ENCODE measurements around the gene DUSP28. TPM values are rescaled to one million over a fixed set of nuclear protein-coding genes. Genes with fewer than 3 reads are reported as not detected.
A peak's percentile ranks its signal among the peaks of the same experiment; 100 is the strongest.

DUSP28 gene
- total RNA-seq, 2 donors from 2014 or later = 1.4 to 2.8 TPM

GRCh38 chr2:240603081-240603835 is 43.1 kb downstream of the DUSP28 start:
- peaks cover 5% of the 10 kb centered on the region for H3K36me3 Mint-ChIP-seq (ENCODE audit: low read depth)
- WGBS, 2 experiments (ENCODE audit: insufficient coverage in 1 of 2, insufficient read length in 1 of 2) = 89 to 90% methylated on average over 13 to 22 of the region's 22 CpGs

GRCh38 chr2:240603846-240604245 is 43.7 kb downstream of the DUSP28 start:
- no peaks in the 10 kb centered on the region for H3K36me3 ChIP-seq (ENCODE audit: control insufficient read depth, insufficient read depth, low read length)
- TF ChIP-seq CTCF (conservative IDR thresholded peaks at IDR 0.05) = no peak
- Mint-ChIP-seq H3K4me3 (no peak overlapping the region), H3K36me3 (ENCODE audit: low read depth) (peaks cover 5% of the 10 kb centered on the region), H3K27ac (no peak overlapping the region), H3K9me3 (no peaks in the 10 kb centered on the region), H3K27me3 (ENCODE audit: insufficient read depth) (no peaks in the 10 kb centered on the region), H3K4me1 (no peaks in the 10 kb centered on the region)
- no peak for DNase-seq
- no peaks in the 10 kb centered on the region for H3K9me3 ChIP-seq (ENCODE audit: control insufficient read depth, low read length)
- H3K4me1 ChIP-seq (ENCODE audit: control insufficient read depth, insufficient read depth, low read length) = no peaks in the 10 kb centered on the region
- H3K9ac ChIP-seq (ENCODE audit: extremely low read depth, low read length, poor library complexity, severe bottlenecking) = no peak overlapping the region
- no peak overlapping the region for H3K27ac ChIP-seq (ENCODE audit: low read depth, low read length)
- H3K4me3 ChIP-seq (ENCODE audit: low read length) = no peak overlapping the region
- 88 to 94% methylated on average over 4 to 10 of the region's 10 CpGs for WGBS, 2 experiments (ENCODE audit: insufficient coverage in 1 of 2, insufficient read length in 1 of 2)
- H3K27me3 ChIP-seq (ENCODE audit: control insufficient read depth, insufficient read depth, low read length, poor library complexity, severe bottlenecking) = no peaks in the 10 kb centered on the region

More at GRCh38 chr2:240603081-240603835, 43.1 kb downstream of the DUSP28 start:
- H3K4me3 ChIP-seq (ENCODE audit: low read length) = no peak overlapping the region
- H3K4me1 Mint-ChIP-seq = no peaks in the 10 kb centered on the region
- H3K27me3 Mint-ChIP-seq (ENCODE audit: insufficient read depth) = no peaks in the 10 kb centered on the region
- no peak overlapping the region for H3K27ac Mint-ChIP-seq
- no peak overlapping the region for H3K4me3 Mint-ChIP-seq
- no peaks in the 10 kb centered on the region for H3K9me3 Mint-ChIP-seq
- H3K4me1 ChIP-seq (ENCODE audit: control insufficient read depth, insufficient read depth, low read length) = no peaks in the 10 kb centered on the region
- TF ChIP-seq CTCF (conservative IDR thresholded peaks at IDR 0.05) = no peak
- H3K9ac ChIP-seq (ENCODE audit: extremely low read depth, low read length, poor library complexity, severe bottlenecking) = no peak overlapping the region
- no peaks in the 10 kb centered on the region for H3K36me3 ChIP-seq (ENCODE audit: control insufficient read depth, insufficient read depth, low read length)
- no peaks in the 10 kb centered on the region for H3K27me3 ChIP-seq (ENCODE audit: control insufficient read depth, insufficient read depth, low read length, poor library complexity, severe bottlenecking)
- DNase-seq = no peak
- no peaks in the 10 kb centered on the region for H3K9me3 ChIP-seq (ENCODE audit: control insufficient read depth, low read length)
- H3K27ac ChIP-seq (ENCODE audit: low read depth, low read length) = no peak overlapping the region

GRCh38 chr2:240604291-240604938 is 44.3 kb downstream of the DUSP28 start:
- Mint-ChIP-seq H3K27ac (no peak overlapping the region), H3K4me3 (no peak overlapping the region), H3K4me1 (no peaks in the 10 kb centered on the region), H3K9me3 (no peaks in the 10 kb centered on the region), H3K27me3 (ENCODE audit: insufficient read depth) (no peaks in the 10 kb centered on the region), H3K36me3 (ENCODE audit: low read depth) (peaks cover 5% of the 10 kb centered on the region)
- peak; percentile 81 for TF ChIP-seq CTCF (conservative IDR thresholded peaks at IDR 0.05)
- Histone ChIP-seq H3K27me3 (ENCODE audit: control insufficient read depth, insufficient read depth, low read length, poor library complexity, severe bottlenecking) (no peaks in the 10 kb centered on the region), H3K36me3 (ENCODE audit: control insufficient read depth, insufficient read depth, low read length) (no peaks in the 10 kb centered on the region), H3K4me1 (ENCODE audit: control insufficient read depth, insufficient read depth, low read length) (no peaks in the 10 kb centered on the region), H3K9ac (ENCODE audit: extremely low read depth, low read length, poor library complexity, severe bottlenecking) (no peak overlapping the region), H3K4me3 (ENCODE audit: low read length) (no peak overlapping the region), H3K9me3 (ENCODE audit: control insufficient read depth, low read length) (no peaks in the 10 kb centered on the region), H3K27ac (ENCODE audit: low read depth, low read length) (no peak overlapping the region)
- DNase-seq = peak; percentile 89
- 68 to 74% methylated on average over 6 to 11 of the region's 11 CpGs for WGBS, 2 experiments (ENCODE audit: insufficient coverage in 1 of 2, insufficient read length in 1 of 2)

All from endodermal cell (in vitro differentiated cells).